SK-N-DZ (cell line): ENCODE data around the gene MAML2.

Experiments
- DNase-seq: peaks from one replicate; pipeline ENCODE4 v3.0.0-alpha.2; 2015; ENCODE audit warnings: low spot score

The MAML2 gene

GRCh38 chr11:96159968-96160367, 183.0 kb downstream of the MAML2 start:
- no peak for DNase-seq

GRCh38 chr11:96158126-96158525, 184.9 kb downstream of the MAML2 start:
- no peak for DNase-seq

- no peak for DNase-seq
Observed at GRCh38 chr11:96157517-96157873, 185.5 kb downstream of the MAML2 start.

GRCh38 chr11:96156379-96156722, 186.6 kb downstream of the MAML2 start:
- no peak for DNase-seq

GRCh38 chr11:96155627-96156378, 187.2 kb downstream of the MAML2 start:
- no peak for DNase-seq

- DNase-seq = no peak
Observed at GRCh38 chr11:96154802-96155520, 188.0 kb downstream of the MAML2 start.

GRCh38 chr11:96152623-96153022, 190.4 kb downstream of the MAML2 start:
- DNase-seq = no peak

- DNase-seq = no peak
Observed at GRCh38 chr11:96151501-96151900, 191.5 kb downstream of the MAML2 start.

GRCh38 chr11:96150609-96151008, 192.4 kb downstream of the MAML2 start:
- DNase-seq = no peak

- no peak for DNase-seq
Observed at GRCh38 chr11:96149743-96150555, 193.0 kb downstream of the MAML2 start.

GRCh38 chr11:96147906-96148486, 195.0 kb downstream of the MAML2 start:
- DNase-seq = no peak

- DNase-seq = no peak
Observed at GRCh38 chr11:96147186-96147585, 195.8 kb downstream of the MAML2 start.

GRCh38 chr11:96146765-96147164, 196.2 kb downstream of the MAML2 start:
- DNase-seq = no peak

- no peak for DNase-seq
Observed at GRCh38 chr11:96145163-96145585, 197.8 kb downstream of the MAML2 start.

- DNase-seq = no peak
Observed at GRCh38 chr11:96144553-96144952, 198.4 kb downstream of the MAML2 start.

- no peak for DNase-seq
Observed at GRCh38 chr11:96143041-96143521, 199.9 kb downstream of the MAML2 start.

GRCh38 chr11:96141626-96142025, 201.4 kb downstream of the MAML2 start:
- DNase-seq = no peak

GRCh38 chr11:96139691-96140090, 203.3 kb downstream of the MAML2 start:
- no peak for DNase-seq

- no peak for DNase-seq
Observed at GRCh38 chr11:96137373-96137772, 205.6 kb downstream of the MAML2 start.

GRCh38 chr11:96136613-96137298, 206.2 kb downstream of the MAML2 start:
- DNase-seq = no peak

- no peak for DNase-seq
Observed at GRCh38 chr11:96134602-96135001, 208.4 kb downstream of the MAML2 start.
